Natural killer cell (primary cell): ENCODE results near the gene C17orf78. TPM values are rescaled to one million over a fixed set of nuclear protein-coding genes. Genes with fewer than 3 reads are reported as not detected.
"Not testable (repeated sequence)": the region's sequence is repeated elsewhere in the genome, so short reads cannot be mapped to it uniquely, and the experiment has no call there.

ENCODE experiments used
- ATAC-seq, 3 donors: fragments of 150-1000 bp in 2 of 3; fragments of 200-7000 bp in 1 of 3; cut with Tn5 transposase; 1 replicate in 1 of 3; 2 replicates in 2 of 3; pipeline ENCODE4 v1.10.0; 2021; ENCODE audit warnings: mild to moderate bottlenecking in 2 of 3, moderate library complexity in 2 of 3
- DNase-seq, 2 donors: peaks; one replicate each; pipeline versions ENCODE4 v3.0.0 to v3.0.0-alpha.2; 2013 to 2021; ENCODE audit warnings: mixed read lengths in 1 of 2
- H3K27ac ChIP-seq: one replicate; pipeline ENCODE4 v1.5.1; 2013; ENCODE audit warnings: mild to moderate bottlenecking, low read length
- H3K27me3 ChIP-seq: one replicate; pipeline ENCODE4 v1.6.1; 2013; ENCODE audit warnings: low read length; ENCODE audit not compliant: control insufficient read depth, insufficient read depth
- H3K36me3 ChIP-seq: one replicate; pipeline ENCODE4 v1.6.1; 2013; ENCODE audit warnings: low read length; ENCODE audit not compliant: control insufficient read depth, insufficient read depth
- H3K4me1 ChIP-seq: one replicate; pipeline ENCODE4 v1.6.1; 2013; ENCODE audit warnings: low read length; ENCODE audit not compliant: control insufficient read depth, insufficient read depth
- H3K4me3 ChIP-seq: one replicate; pipeline ENCODE4 v1.5.1; 2013; ENCODE audit warnings: low read length
- H3K9me3 ChIP-seq: one replicate; pipeline ENCODE4 v1.6.1; 2013; ENCODE audit warnings: low read length; ENCODE audit not compliant: control insufficient read depth, insufficient read depth
- H3K27ac Mint-ChIP-seq, 2 donors: one replicate each; pipeline ENCODE4 v1.8.0; 2022; ENCODE audit warnings: mild to moderate bottlenecking in 2 of 2, mixed read lengths in 2 of 2, moderate library complexity in 1 of 2
- H3K27me3 Mint-ChIP-seq, 2 donors: one replicate each; pipeline ENCODE4 v1.8.0; 2022; ENCODE audit warnings: low read depth in 2 of 2, mixed read lengths in 2 of 2
- H3K36me3 Mint-ChIP-seq: one replicate; pipeline ENCODE4 v1.8.0; 2022; ENCODE audit warnings: mixed read lengths
- H3K4me1 Mint-ChIP-seq, 2 donors: one replicate each; pipeline ENCODE4 v1.8.0; 2022; ENCODE audit warnings: mixed read lengths in 2 of 2
- H3K4me3 Mint-ChIP-seq: one replicate; pipeline ENCODE4 v1.8.0; 2022; ENCODE audit warnings: mild to moderate bottlenecking, moderate library complexity, mixed read lengths
- H3K9me3 Mint-ChIP-seq, 2 donors: one replicate each; pipeline ENCODE4 v1.8.0; 2022; ENCODE audit warnings: mixed read lengths in 2 of 2
- CTCF ChIP-seq: fragments of 200-600 bp; IDR thresholded peaks from one replicate; pipeline ENCODE4 v1.8.0; 2022; ENCODE audit warnings: antibody characterized with exemption
- WGBS: methylation state at CpG from one replicate; pipeline ENCODE4 v1.1.7; 2013; ENCODE audit warnings: missing lambda C conversion rate; ENCODE audit not compliant: insufficient coverage; 5-methylcytosine and 5-hydroxymethylcytosine counted together
- intact Hi-C: fragments of 100-400 bp; cut with micrococcal nuclease; formaldehyde crosslinking; loops from one replicate; pipeline ENCODE4 v1.14.2; 2022
- total RNA-seq, 4 donors: library from RNA; stranded (reverse); fragments of 120-200 nt in 1 of 4; gene quantifications; one replicate each; pipeline versions ENCODE4 v1.2.3 to v1.2.4, GENCODE V29; 2013 to 2022

The C17orf78 gene
- total RNA-seq, 3 donors from 2014 or later (not counting 1 experiment from before 2014, with no cell fraction given), result not detected

DNA sequence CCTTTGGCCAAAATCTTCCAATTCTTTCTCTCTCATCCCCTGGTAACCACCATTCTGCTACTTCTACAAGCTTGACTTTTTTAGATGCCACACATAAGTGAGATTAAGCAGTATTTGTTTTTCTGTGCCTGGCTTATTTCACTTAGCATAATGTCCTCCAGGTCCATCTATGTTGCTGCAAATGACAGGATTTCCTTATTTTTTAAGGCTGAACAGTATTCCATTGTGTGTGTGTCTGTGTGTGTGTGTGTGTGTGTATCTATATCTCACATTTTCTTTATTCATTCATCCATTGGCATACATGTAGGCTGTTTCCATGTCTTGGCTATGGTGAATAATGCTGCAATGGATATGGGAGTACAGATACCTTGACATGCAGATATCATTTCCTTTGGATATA lies 24.7 kb downstream of the C17orf78 start:
- H3K27me3 ChIP-seq, result no peaks in the 10 kb centered on the region
- intact Hi-C loops, result no loop called here
- no peak for TF ChIP-seq CTCF

GRCh38 chr17:37405522-37405921 lies 29.7 kb downstream of the C17orf78 start:
- H3K9me3 ChIP-seq, H3K9me3 Mint-ChIP-seq, H3K36me3 Mint-ChIP-seq, intact Hi-C loops, H3K27me3 ChIP-seq, ATAC-seq, H3K36me3 ChIP-seq, DNase-seq, H3K27ac ChIP-seq, H3K27me3 Mint-ChIP-seq, H3K4me3 ChIP-seq: not testable (repeated sequence)
- H3K27ac Mint-ChIP-seq, result peak overlapping the region; percentile 87 to 91
- H3K4me1 ChIP-seq, result peaks cover 19% of the 10 kb centered on the region
- peak overlapping the region; percentile 95 for H3K4me3 Mint-ChIP-seq
- H3K4me1 Mint-ChIP-seq, result peaks cover 9 to 17% of the 10 kb centered on the region in 2 donors
- 87% methylated on average over 12 of the region's 14 CpGs for WGBS

More for the DNA sequence above, 24.7 kb downstream of the C17orf78 start:
- no peak for DNase-seq
- no peak overlapping the region for H3K4me3 ChIP-seq
- H3K9me3 ChIP-seq, result no peaks in the 10 kb centered on the region
- no peak for ATAC-seq
- Mint-ChIP-seq H3K4me1 (peaks cover 4 to 11% of the 10 kb centered on the region in 2 donors), H3K27ac (no peak overlapping the region), H3K27me3 (no peaks in the 10 kb centered on the region), H3K9me3 (no peaks in the 10 kb centered on the region), H3K36me3 (no peaks in the 10 kb centered on the region), H3K4me3 (no peak overlapping the region)
- no peak overlapping the region for H3K27ac ChIP-seq
- H3K36me3 ChIP-seq, result no peaks in the 10 kb centered on the region
- peaks cover 2% of the 10 kb centered on the region for H3K4me1 ChIP-seq

DNA sequence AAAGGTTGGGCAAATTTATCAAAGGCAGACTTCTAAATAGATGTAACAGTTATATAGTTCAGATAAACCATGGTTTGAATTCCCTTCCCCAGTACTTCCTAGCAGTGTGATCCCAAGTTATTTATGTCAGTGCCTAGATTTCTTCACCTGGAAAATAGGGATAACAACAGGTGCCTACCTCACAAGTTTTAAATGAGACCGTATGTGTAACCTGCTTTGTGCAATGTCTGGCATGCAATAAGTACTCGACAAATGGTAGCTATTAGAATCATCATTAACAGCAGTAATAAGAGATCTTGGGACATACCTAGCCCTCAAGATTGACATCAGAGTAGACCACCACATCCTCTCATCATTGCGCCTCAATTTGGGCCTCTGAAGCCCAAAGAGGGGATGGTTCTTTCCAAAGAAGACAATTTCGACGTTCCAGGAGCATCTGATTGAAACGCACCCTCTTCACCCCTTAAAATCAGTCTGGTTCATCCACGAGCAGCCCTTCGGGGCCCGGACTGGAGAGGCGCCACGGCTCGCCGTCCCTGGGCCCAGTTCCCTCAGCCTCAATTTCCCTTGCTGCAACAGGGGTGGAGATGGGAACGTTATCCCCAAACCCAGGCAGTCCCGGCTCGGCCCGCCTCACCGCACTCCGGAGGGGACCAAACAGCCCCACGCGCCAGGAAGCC lies 30.3 kb downstream of the C17orf78 start:
- Mint-ChIP-seq H3K27me3 (no peaks in the 10 kb centered on the region), H3K27ac (peak overlapping the region; percentile 87 to 91), H3K4me1 (peaks cover 9 to 17% of the 10 kb centered on the region in 2 donors), H3K9me3 (no peaks in the 10 kb centered on the region), H3K36me3 (no peaks in the 10 kb centered on the region), H3K4me3 (peak overlapping the region; percentile 95)
- no peak for DNase-seq
- Histone ChIP-seq H3K4me3 (peak overlapping the region; percentile 81), H3K27me3 (no peaks in the 10 kb centered on the region), H3K36me3 (no peaks in the 10 kb centered on the region), H3K9me3 (no peaks in the 10 kb centered on the region), H3K27ac (peak overlapping the region; percentile 68), H3K4me1 (peaks cover 19% of the 10 kb centered on the region)
- 2% methylated on average over 21 of the region's 21 CpGs for WGBS
- intact Hi-C loops, result no loop called here
- no peak for ATAC-seq
- no peak for TF ChIP-seq CTCF

- intact Hi-C loops, result loop anchor here (1.0 kb wide), 1 partner anchor 48 kb away; no protein-coding TSS in a partner anchor
- DNase-seq (peak; percentile 78 to 85), ATAC-seq (peak; percentile 94 to 99 (median 96))
- Histone ChIP-seq H3K4me1 (peaks cover 19% of the 10 kb centered on the region), H3K36me3 (no peaks in the 10 kb centered on the region), H3K9me3 (no peaks in the 10 kb centered on the region), H3K27me3 (no peaks in the 10 kb centered on the region), H3K4me3 (peak within 1 kb of the TSS; percentile 81), H3K27ac (peak within 1 kb of the TSS; percentile 71)
- under 1% methylated on average over 98 of the region's 98 CpGs for WGBS
- Mint-ChIP-seq H3K27me3 (no peaks in the 10 kb centered on the region), H3K36me3 (no peaks in the 10 kb centered on the region), H3K9me3 (no peaks in the 10 kb centered on the region), H3K4me3 (peak within 1 kb of the TSS; percentile 95), H3K4me1 (peaks cover 9 to 17% of the 10 kb centered on the region in 2 donors), H3K27ac (peak within 1 kb of the TSS; percentile 87 to 91)
- no peak for TF ChIP-seq CTCF
Measured at GRCh38 chr17:37406635-37407461, 31.1 kb downstream of the C17orf78 start, which contains the start of the genes ACACA and TADA2A. ACACA (minus strand) TSS chr17:37406836; CDS start chr17:37406299, 537 bp downstream. TADA2A (plus strand) TSS chr17:37406886; CDS start chr17:37411366, 4,480 bp downstream.

DNA sequence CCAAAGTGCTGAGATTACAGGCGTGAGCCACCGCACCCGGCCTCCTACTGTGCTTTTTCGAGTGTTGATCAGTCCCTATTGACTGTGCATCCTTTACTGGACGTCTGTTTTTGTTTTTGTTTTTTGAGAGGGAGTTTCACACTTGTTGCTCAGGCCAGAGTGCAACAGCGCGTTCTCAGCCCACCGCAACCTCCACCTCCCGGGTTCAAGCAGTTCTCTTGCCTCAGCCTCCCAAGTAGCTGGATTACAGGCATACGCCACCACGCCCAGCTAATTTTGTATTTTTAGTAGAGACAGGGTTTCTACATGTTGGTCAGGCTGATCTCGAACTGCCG lies 32.3 kb downstream of the C17orf78 start:
- H3K27ac ChIP-seq, ATAC-seq, H3K27me3 ChIP-seq, H3K4me3 ChIP-seq, DNase-seq, H3K36me3 ChIP-seq, intact Hi-C loops, H3K9me3 Mint-ChIP-seq, H3K36me3 Mint-ChIP-seq, H3K9me3 ChIP-seq, H3K27me3 Mint-ChIP-seq: not testable (repeated sequence)
- WGBS, result 93% methylated on average over 13 of the region's 13 CpGs
- Mint-ChIP-seq H3K27ac (peak overlapping the region; percentile 75 to 81), H3K4me3 (peak overlapping the region; percentile 89), H3K4me1 (peaks cover 9 to 17% of the 10 kb centered on the region in 2 donors)
- H3K4me1 ChIP-seq, result peaks cover 19% of the 10 kb centered on the region
